ENCODE measurements around the gene GINS2. TPM values are rescaled to one million over a fixed set of nuclear protein-coding genes. Genes with fewer than 3 reads are reported as not detected.

Gene GINS2
- total RNA-seq, 1 experiment from 2014 or later, result 52.7 TPM

GRCh38 chr16:85640585-85640984 is 48.2 kb downstream of the GINS2 start:
- Histone ChIP-seq H2BK15ac (ENCODE audit: low read depth, low read length) (no peak overlapping the region), H4K91ac (ENCODE audit: insufficient read length, low read depth, low read length) (no peak overlapping the region), H2BK20ac (ENCODE audit: low read depth, low read length, poor library complexity, severe bottlenecking) (no peak overlapping the region), H3K14ac (ENCODE audit: insufficient read depth, low read length) (no peak overlapping the region; the same call in 1 of the 2 replicates), H3K4me1 (ENCODE audit: insufficient read depth, low read length) (no peaks in the 10 kb centered on the region), H3K23ac (ENCODE audit: insufficient read length, low read depth, low read length) (no peak overlapping the region), H2AFZ (ENCODE audit: low read length) (no peak overlapping the region), H3K9ac (ENCODE audit: extremely low read depth, insufficient read length, low read length) (no peak overlapping the region), H2BK12ac (ENCODE audit: insufficient read length, low read depth, low read length) (no peak overlapping the region), H4K5ac (ENCODE audit: insufficient read length, low read depth, low read length) (no peak overlapping the region), H3K23me2 (ENCODE audit: insufficient read length, low read depth, low read length, poor library complexity, severe bottlenecking) (no peaks in the 10 kb centered on the region), H3K27me3 (ENCODE audit: insufficient read depth, low read length) (no peaks in the 10 kb centered on the region), H2BK120ac (ENCODE audit: low read depth, low read length, poor library complexity, severe bottlenecking) (no peak overlapping the region), H3K4me2 (ENCODE audit: insufficient read depth, insufficient read length, low read length) (no peak overlapping the region), H3K27ac (ENCODE audit: insufficient read length, low read depth, low read length) (no peak overlapping the region), H3K79me2 (ENCODE audit: insufficient read depth, low read length) (peaks cover 2% of the 10 kb centered on the region; the same call in 1 of the 2 replicates), H3K18ac (ENCODE audit: insufficient read length, low read depth, low read length) (no peak overlapping the region), H3K56ac (ENCODE audit: insufficient read length, low read depth, low read length) (no peak overlapping the region), H3K79me1 (ENCODE audit: insufficient read depth, low read depth, low read length, poor library complexity, severe bottlenecking) (peaks cover 6% of the 10 kb centered on the region), H2BK5ac (ENCODE audit: insufficient read length, low read length) (no peak overlapping the region), H2AK5ac (ENCODE audit: insufficient read length, low read length) (no peak overlapping the region), H4K8ac (replicated peaks; ENCODE audit: insufficient read length, low read depth, low read length) (no peak overlapping the region), H3T11ph (ENCODE audit: low read length) (no peak overlapping the region), H4K20me1 (ENCODE audit: control insufficient read depth, insufficient read depth, insufficient read length) (no peaks in the 10 kb centered on the region), H3K9me3 (ENCODE audit: control insufficient read depth, low read depth, low read length) (no peaks in the 10 kb centered on the region), H3K4ac (ENCODE audit: low read depth, low read length) (no peak overlapping the region)
- Mint-ChIP-seq H3K4me3 (no peak overlapping the region), H3K36me3 (ENCODE audit: insufficient read depth in 1 of 3, low read depth in 3 of 3) (peaks cover 2 to 33% (median 24%) of the 10 kb centered on the region in 3 experiments; a peak in 6 of 7 replicates), H3K27me3 (ENCODE audit: low read depth) (no peaks in the 10 kb centered on the region), H3K4me1 (peaks cover 4 to 10% of the 10 kb centered on the region in 2 experiments; a peak in 3 of 4 replicates), H3K9me3 (no peaks in the 10 kb centered on the region), H3K27ac (peak overlapping the region in 1 of 3 experiments; percentile 61; a peak in 1 of 7 replicates)
- WGBS (ENCODE audit: extremely low coverage, insufficient read length, low lambda C conversion rate), result no CpG with 5 or more reads among the region's 31 CpGs
- no peak for DNase-seq
- no peak for TF ChIP-seq CTCF (conservative IDR thresholded peaks at IDR 0.05)
